ENCODE data around the gene BANK1.

The BANK1 gene

GRCh38 chr4:101853028-101853427 is 62.5 kb downstream of the BANK1 start:
- H3K4me3 ChIP-seq (replicated peaks in 1 of 2; ENCODE audit: low read depth in 2 of 2, low read length in 2 of 2) = no peak overlapping the region
- no peak for TF ChIP-seq CTCF (IDR thresholded peaks at IDR 0.05; ENCODE audit: low read depth, low read length)
- no peak for DNase-seq (ENCODE audit: low read depth in 2 of 2)

- TF ChIP-seq CTCF (IDR thresholded peaks at IDR 0.05; ENCODE audit: low read depth, low read length) = no peak
- DNase-seq (ENCODE audit: low read depth in 2 of 2) = no peak
- no peak overlapping the region for H3K4me3 ChIP-seq (replicated peaks in 1 of 2; ENCODE audit: low read depth in 2 of 2, low read length in 2 of 2)
Observed at GRCh38 chr4:101853691-101854090, 63.2 kb downstream of the BANK1 start.

- no peak overlapping the region for H3K4me3 ChIP-seq (replicated peaks in 1 of 2; ENCODE audit: low read depth in 2 of 2, low read length in 2 of 2)
- TF ChIP-seq CTCF (IDR thresholded peaks at IDR 0.05; ENCODE audit: low read depth, low read length) = no peak
- no peak for DNase-seq (ENCODE audit: low read depth in 2 of 2)
Observed at GRCh38 chr4:101855239-101855638, 64.7 kb downstream of the BANK1 start.

- no peak overlapping the region for H3K4me3 ChIP-seq (replicated peaks in 1 of 2; ENCODE audit: low read depth in 2 of 2, low read length in 2 of 2)
- no peak for TF ChIP-seq CTCF (IDR thresholded peaks at IDR 0.05; ENCODE audit: low read depth, low read length)
- no peak for DNase-seq (ENCODE audit: low read depth in 2 of 2)
Observed at GRCh38 chr4:101856149-101856548, 65.6 kb downstream of the BANK1 start.

- no peak for DNase-seq (ENCODE audit: low read depth in 2 of 2)
- no peak for TF ChIP-seq CTCF (IDR thresholded peaks at IDR 0.05; ENCODE audit: low read depth, low read length)
- H3K4me3 ChIP-seq (replicated peaks in 1 of 2; ENCODE audit: low read depth in 2 of 2, low read length in 2 of 2) = no peak overlapping the region
Observed at GRCh38 chr4:101857176-101857575, 66.6 kb downstream of the BANK1 start.

- DNase-seq (ENCODE audit: low read depth in 2 of 2) = no peak
- H3K4me3 ChIP-seq (replicated peaks in 1 of 2; ENCODE audit: low read depth in 2 of 2, low read length in 2 of 2) = no peak overlapping the region
- no peak for TF ChIP-seq CTCF (IDR thresholded peaks at IDR 0.05; ENCODE audit: low read depth, low read length)
Observed at GRCh38 chr4:101858641-101859040, 68.1 kb downstream of the BANK1 start.

- no peak overlapping the region for H3K4me3 ChIP-seq (replicated peaks in 1 of 2; ENCODE audit: low read depth in 2 of 2, low read length in 2 of 2)
- no peak for TF ChIP-seq CTCF (IDR thresholded peaks at IDR 0.05; ENCODE audit: low read depth, low read length)
- no peak for DNase-seq (ENCODE audit: low read depth in 2 of 2)
Observed at GRCh38 chr4:101862595-101862994, 72.1 kb downstream of the BANK1 start.

Measured in cardiac fibroblast (primary cell).